ENCODE measurements around the gene PDXP. TPM values are rescaled to one million over a fixed set of nuclear protein-coding genes. Genes with fewer than 3 reads are reported as not detected.

Gene PDXP
- total and polyA plus RNA-seq, 7 donors, result 7.5 to 51.1 (median 12.8) TPM

DNA sequence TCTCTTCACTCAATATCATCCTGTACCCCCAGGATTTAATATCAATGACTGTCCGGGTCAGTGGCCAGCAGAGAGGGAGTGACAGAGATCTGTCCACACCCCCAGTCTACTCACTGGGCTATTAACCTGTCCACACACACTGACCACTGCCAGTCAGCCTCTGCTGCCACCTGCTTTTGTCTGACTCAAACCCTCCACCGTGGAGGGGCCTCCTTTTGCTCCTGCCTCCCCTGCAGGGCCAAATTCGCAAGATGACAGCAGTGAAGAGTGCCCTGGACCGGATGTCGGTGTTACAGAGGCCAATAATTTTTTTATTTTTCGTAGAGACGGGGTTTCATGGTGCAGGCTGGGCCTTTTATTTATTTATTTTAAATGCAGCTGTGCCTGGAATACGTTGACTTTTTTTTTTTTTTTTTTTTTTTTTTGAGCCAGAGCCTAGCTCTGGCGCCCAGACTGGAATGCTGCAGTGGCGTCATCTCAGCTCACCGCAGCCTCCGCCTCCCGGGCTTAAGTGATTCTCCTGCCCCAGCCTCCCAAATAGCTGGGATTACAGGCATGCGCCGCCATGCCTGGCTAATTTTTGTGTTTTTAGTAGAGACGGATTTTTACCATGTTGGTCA is 5.1 kb downstream of the PDXP start:
- Histone ChIP-seq H3K27ac (peak overlapping the region; percentile 52 to 95 (median 83)), H3K4me1 (peaks cover 0 to 63% (median 59%) of the 10 kb centered on the region in 4 donors), H3K27me3 (no peaks in the 10 kb centered on the region), H3K4me3 (no peak overlapping the region), H3K36me3 (peaks cover 0 to 15% (median 6%) of the 10 kb centered on the region in 4 donors), H3K9me3 (no peaks in the 10 kb centered on the region)
- TF ChIP-seq POLR2A (IDR thresholded peaks at IDR 0.05), result no peak
- TF ChIP-seq POLR2AphosphoS5 (IDR thresholded peaks at IDR 0.05), result peak in 1 of 4 donors; percentile 22
- 64 to 79% methylated on average over 16 of the region's 16 CpGs for WGBS, 2 donors
- intact Hi-C loops (cut with DNase I), result no loop called here
- peak; percentile 83 for DNase-seq

GRCh38 chr22:37664249-37665101 is 6.0 kb downstream of the PDXP start:
- peaks cover 0 to 15% (median 6%) of the 10 kb centered on the region in 4 donors for H3K36me3 ChIP-seq
- H3K9me3 ChIP-seq, result no peaks in the 10 kb centered on the region
- H3K4me1 ChIP-seq, result peaks cover 0 to 66% (median 58%) of the 10 kb centered on the region in 4 donors
- peak overlapping the region; percentile 52 to 95 (median 83) for H3K27ac ChIP-seq
- 63 to 79% methylated on average over 16 of the region's 16 CpGs for WGBS, 2 donors
- intact Hi-C loops (cut with DNase I), result no loop called here
- TF ChIP-seq POLR2A (IDR thresholded peaks at IDR 0.05) (no peak), POLR2AphosphoS5 (IDR thresholded peaks at IDR 0.05) (no peak), EP300 (IDR thresholded peaks at IDR 0.05) (no peak)
- TF ChIP-seq, protein P1, sequence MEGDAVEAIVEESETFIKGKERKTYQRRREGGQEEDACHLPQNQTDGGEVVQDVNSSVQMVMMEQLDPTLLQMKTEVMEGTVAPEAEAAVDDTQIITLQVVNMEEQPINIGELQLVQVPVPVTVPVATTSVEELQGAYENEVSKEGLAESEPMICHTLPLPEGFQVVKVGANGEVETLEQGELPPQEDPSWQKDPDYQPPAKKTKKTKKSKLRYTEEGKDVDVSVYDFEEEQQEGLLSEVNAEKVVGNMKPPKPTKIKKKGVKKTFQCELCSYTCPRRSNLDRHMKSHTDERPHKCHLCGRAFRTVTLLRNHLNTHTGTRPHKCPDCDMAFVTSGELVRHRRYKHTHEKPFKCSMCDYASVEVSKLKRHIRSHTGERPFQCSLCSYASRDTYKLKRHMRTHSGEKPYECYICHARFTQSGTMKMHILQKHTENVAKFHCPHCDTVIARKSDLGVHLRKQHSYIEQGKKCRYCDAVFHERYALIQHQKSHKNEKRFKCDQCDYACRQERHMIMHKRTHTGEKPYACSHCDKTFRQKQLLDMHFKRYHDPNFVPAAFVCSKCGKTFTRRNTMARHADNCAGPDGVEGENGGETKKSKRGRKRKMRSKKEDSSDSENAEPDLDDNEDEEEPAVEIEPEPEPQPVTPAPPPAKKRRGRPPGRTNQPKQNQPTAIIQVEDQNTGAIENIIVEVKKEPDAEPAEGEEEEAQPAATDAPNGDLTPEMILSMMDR (IDR thresholded peaks at IDR 0.05), result no peak
- no peaks in the 10 kb centered on the region for H3K27me3 ChIP-seq
- DNase-seq, result no peak
- no peak overlapping the region for H3K4me3 ChIP-seq

DNA sequence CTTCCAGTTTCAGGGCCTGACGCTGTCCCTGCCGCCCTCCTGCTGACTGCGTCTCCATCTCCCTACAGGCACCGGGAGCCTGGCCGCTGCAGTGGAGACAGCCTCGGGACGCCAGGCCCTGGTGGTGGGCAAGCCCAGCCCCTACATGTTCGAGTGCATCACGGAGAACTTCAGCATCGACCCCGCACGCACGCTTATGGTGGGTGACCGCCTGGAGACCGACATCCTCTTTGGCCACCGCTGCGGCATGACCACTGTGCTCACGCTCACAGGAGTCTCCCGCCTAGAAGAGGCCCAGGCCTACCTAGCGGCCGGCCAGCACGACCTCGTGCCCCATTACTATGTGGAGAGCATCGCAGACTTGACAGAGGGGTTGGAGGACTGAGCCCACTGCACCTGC is 7.0 kb downstream of the PDXP start:
- Histone ChIP-seq H3K27me3 (no peaks in the 10 kb centered on the region), H3K4me3 (no peak overlapping the region), H3K36me3 (peaks cover 0 to 15% (median 6%) of the 10 kb centered on the region in 4 donors), H3K4me1 (peaks cover 0 to 62% (median 54%) of the 10 kb centered on the region in 4 donors), H3K9me3 (no peaks in the 10 kb centered on the region), H3K27ac (peak overlapping the region in 3 of 4 donors; percentile 81 to 95 (median 85))
- DNase-seq, result no peak
- 95% methylated on average over 24 of the region's 24 CpGs for WGBS, 2 donors
- no peak for TF ChIP-seq POLR2AphosphoS5 (IDR thresholded peaks at IDR 0.05)
- TF ChIP-seq, protein P1 (IDR thresholded peaks at IDR 0.05), result no peak
- no peak for TF ChIP-seq POLR2A (IDR thresholded peaks at IDR 0.05)
- TF ChIP-seq EP300 (IDR thresholded peaks at IDR 0.05), result no peak
- intact Hi-C loops (cut with DNase I), result no loop called here

DNA sequence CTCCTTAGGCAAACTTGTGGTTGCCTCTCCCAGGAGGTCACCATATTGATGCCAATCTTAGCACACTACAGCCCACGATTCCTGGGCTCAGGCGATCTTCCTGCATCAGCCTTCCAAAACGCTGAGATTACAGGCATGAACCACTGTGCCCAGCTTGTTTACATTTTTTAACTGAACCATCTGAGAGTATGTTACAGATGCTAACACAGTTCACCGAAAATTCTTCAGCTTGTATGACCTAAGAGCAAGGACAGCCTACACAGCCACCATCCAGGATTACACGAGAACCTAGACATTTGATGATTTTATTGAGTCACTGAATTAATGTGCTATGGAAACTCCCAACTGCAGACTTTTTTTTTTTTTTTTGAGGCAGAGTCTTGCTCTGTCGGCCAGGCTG is 11.1 kb downstream of the PDXP start:
- Histone ChIP-seq H3K4me3 (no peak overlapping the region), H3K27me3 (no peaks in the 10 kb centered on the region), H3K9me3 (no peaks in the 10 kb centered on the region), H3K36me3 (peaks cover 0 to 15% (median 6%) of the 10 kb centered on the region in 4 donors), H3K27ac (peak overlapping the region; percentile 51 to 97 (median 64)), H3K4me1 (peaks cover 0 to 46% (median 38%) of the 10 kb centered on the region in 4 donors)
- TF ChIP-seq POLR2AphosphoS5 (IDR thresholded peaks at IDR 0.05), result no peak
- TF ChIP-seq, protein P1 (IDR thresholded peaks at IDR 0.05), result no peak
- TF ChIP-seq EP300 (IDR thresholded peaks at IDR 0.05), result no peak
- TF ChIP-seq POLR2A (IDR thresholded peaks at IDR 0.05), result no peak
- WGBS, 2 donors, result 73 to 77% methylated on average over 6 of the region's 6 CpGs
- DNase-seq, result no peak
- intact Hi-C loops (cut with DNase I), result no loop called here

Data from sigmoid colon (tissue), 7 donors.